Measurements from ENCODE around the gene HUNK.

Gene HUNK

DNA sequence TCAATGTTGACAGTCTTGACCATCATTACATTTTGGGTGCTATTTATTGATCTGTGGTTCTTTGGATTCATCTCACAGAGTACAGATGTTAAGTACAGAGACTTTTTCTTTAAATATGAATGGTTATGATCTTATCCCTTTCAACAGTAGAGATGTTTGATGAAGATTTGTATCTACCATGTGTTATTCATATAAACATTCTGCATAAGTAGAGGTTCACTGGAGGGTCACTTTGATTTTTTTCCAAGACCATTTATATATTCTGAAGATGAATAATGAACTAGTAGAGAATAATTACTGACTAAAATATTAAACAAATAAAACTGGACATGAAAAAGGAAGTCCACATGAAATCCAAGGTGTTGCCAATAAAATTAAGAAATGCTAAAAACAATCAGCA lies 28.6 kb upstream of the HUNK start:
- H3K4me3 ChIP-seq (replicated peaks in 1 of 2; ENCODE audit: low read depth in 2 of 2, low read length in 2 of 2): no peak overlapping the region
- DNase-seq (ENCODE audit: low read depth in 2 of 2): no peak
- TF ChIP-seq, protein P1, sequence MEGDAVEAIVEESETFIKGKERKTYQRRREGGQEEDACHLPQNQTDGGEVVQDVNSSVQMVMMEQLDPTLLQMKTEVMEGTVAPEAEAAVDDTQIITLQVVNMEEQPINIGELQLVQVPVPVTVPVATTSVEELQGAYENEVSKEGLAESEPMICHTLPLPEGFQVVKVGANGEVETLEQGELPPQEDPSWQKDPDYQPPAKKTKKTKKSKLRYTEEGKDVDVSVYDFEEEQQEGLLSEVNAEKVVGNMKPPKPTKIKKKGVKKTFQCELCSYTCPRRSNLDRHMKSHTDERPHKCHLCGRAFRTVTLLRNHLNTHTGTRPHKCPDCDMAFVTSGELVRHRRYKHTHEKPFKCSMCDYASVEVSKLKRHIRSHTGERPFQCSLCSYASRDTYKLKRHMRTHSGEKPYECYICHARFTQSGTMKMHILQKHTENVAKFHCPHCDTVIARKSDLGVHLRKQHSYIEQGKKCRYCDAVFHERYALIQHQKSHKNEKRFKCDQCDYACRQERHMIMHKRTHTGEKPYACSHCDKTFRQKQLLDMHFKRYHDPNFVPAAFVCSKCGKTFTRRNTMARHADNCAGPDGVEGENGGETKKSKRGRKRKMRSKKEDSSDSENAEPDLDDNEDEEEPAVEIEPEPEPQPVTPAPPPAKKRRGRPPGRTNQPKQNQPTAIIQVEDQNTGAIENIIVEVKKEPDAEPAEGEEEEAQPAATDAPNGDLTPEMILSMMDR (IDR thresholded peaks at IDR 0.05; ENCODE audit: low read depth, low read length): no peak

DNA sequence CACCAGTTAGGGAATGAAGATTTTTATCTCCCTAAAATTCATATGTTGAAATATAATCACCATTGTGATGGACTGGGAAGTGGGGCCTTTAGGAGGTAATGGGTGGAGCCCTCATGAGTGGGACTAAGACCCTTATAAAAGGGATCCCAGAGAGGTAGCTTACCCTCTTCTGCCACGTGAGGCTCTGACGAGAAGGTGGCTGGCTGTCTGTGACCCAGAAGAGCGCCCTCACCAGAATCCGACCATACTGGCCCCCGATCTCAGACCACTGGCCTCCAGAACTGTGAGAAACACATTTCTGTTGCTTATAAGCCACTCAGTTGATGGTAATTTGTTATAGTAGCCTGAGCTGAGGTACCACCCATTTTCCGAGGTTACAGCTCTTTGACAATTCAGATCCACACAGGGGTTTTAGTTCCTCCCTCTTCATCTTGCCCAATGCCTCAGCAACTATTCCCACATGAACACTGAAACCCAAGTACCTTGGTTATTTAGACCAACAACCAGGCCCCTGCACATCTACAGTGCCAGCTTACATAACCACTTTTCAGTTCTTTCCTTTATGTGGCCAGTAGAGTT lies 27.6 kb upstream of the HUNK start:
- H3K4me3 ChIP-seq (replicated peaks in 1 of 2; ENCODE audit: low read depth in 2 of 2, low read length in 2 of 2): no peak overlapping the region
- TF ChIP-seq, protein P1 (IDR thresholded peaks at IDR 0.05; ENCODE audit: low read depth, low read length): no peak
- DNase-seq (ENCODE audit: low read depth in 2 of 2): no peak

DNA sequence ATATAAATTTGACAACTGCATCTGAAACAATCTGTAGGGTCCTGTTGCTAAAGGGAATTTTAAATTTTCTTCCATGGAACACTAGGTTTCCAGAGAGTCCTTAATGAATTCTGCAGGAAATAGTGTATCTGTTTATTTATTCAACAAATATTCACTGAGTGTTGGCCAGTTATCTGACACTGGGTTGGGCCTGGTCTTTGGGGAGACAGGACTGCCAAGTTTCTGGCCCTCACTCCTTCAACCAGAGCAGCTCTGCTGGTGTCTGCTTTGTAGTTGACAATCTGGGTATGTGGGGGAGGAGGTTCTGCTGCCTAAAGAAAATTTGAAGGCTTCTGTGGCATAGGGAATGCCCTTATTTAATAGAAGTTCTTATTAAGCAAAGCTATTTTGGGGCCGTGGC lies 26.1 kb upstream of the HUNK start:
- no peak for DNase-seq (ENCODE audit: low read depth in 2 of 2)
- TF ChIP-seq, protein P1 (IDR thresholded peaks at IDR 0.05; ENCODE audit: low read depth, low read length): no peak
- no peak overlapping the region for H3K4me3 ChIP-seq (replicated peaks in 1 of 2; ENCODE audit: low read depth in 2 of 2, low read length in 2 of 2)

DNA sequence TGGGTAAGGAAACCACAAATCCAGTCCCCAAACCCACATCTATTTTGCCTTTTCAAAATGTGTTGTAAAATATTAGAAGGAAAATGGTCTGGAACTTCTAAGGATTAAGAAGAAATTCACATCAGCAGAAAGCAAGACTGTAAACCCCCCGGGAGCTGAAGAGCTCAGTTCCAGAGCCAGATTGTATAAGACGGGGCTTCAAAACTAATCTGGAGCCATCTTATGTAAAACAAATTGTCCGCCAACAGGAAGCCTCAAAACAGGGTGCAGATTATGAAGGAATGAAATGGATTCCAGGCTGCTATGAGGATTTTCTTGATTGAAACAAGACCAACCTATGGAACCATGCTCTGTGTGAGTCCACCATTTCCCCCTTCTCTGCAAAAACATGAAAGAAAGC lies 25.1 kb upstream of the HUNK start:
- DNase-seq (ENCODE audit: low read depth in 2 of 2): no peak
- H3K4me3 ChIP-seq (replicated peaks in 1 of 2; ENCODE audit: low read depth in 2 of 2, low read length in 2 of 2): no peak overlapping the region
- TF ChIP-seq, protein P1 (IDR thresholded peaks at IDR 0.05; ENCODE audit: low read depth, low read length): no peak

DNA sequence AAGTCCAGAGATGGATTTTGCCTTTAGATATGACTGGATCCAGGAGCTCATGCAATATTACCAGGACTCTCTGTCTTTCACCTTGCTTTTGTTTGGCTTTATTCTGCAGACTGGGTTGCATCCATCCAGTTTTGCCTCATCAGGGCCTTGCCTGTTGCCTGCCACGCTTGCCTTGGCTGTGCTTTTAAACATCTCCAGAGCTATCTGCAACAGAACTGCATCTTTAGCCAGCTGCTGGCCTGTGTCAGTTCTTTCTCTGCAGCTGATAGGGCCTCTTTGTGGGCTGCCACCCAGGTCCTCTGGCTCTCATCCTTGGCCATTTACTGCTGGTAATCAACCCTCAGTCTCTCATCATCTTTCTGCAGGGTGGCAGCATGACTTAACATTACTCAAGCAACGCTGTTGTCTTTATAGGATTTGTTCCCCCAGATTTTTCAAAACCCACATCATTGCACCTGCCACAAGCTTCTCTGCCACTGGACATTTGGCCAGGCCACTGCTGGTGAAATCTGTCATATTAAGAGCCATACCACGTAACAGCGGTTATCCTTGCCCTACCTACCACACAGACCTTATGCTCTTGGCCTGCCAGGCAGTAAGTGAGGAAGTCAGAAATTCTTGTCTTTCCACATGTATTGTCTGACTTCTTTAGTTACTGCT lies 24.4 kb upstream of the HUNK start:
- H3K4me3 ChIP-seq (replicated peaks in 1 of 2; ENCODE audit: low read depth in 2 of 2, low read length in 2 of 2): no peak overlapping the region
- TF ChIP-seq, protein P1 (IDR thresholded peaks at IDR 0.05; ENCODE audit: low read depth, low read length): no peak
- no peak for DNase-seq (ENCODE audit: low read depth in 2 of 2)

DNA sequence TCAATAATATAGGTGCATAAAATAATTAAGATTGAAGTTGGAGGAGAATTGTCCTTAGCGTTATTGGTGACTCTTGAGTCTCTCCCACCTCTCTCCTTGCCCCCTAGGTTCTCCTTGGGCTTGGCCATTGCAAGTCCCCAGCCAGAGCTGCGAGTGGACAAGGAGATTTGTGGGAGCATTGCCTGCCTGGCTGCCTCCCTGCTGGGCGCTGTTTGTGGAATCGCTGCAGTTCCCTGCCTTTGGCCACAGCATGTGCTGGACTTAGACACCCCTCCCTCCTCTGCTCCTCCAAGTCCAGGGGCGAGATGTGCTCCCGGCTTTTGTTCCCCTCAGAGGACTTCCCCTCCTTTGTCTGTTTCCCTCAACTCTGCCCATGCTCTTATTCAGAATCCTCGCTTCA lies 21.9 kb upstream of the HUNK start:
- TF ChIP-seq, protein P1 (IDR thresholded peaks at IDR 0.05; ENCODE audit: low read depth, low read length): no peak
- no peak for DNase-seq (ENCODE audit: low read depth in 2 of 2)
- H3K4me3 ChIP-seq (replicated peaks in 1 of 2; ENCODE audit: low read depth in 2 of 2, low read length in 2 of 2): no peak overlapping the region

DNA sequence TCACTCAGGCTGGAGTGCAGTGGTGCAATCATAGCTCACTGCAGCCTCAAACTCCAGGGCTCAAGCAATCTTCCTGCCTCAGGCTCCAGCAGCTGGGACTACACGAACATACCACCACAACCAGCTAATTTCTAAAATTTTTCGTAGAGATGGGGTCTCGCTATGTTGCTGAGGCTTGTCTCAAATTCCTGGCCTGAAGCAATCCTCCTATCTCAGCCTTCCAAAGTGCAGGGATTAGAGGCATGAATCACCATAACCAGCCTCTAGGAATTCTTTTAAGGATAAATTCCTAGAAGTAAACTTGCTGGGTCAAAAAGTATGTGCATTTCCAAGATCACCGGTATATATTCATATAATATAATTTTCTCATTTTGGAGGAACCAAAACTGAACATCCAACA lies 17.6 kb upstream of the HUNK start:
- H3K4me3 ChIP-seq (replicated peaks in 1 of 2; ENCODE audit: low read depth in 2 of 2, low read length in 2 of 2): no peak overlapping the region
- no peak for DNase-seq (ENCODE audit: low read depth in 2 of 2)
- TF ChIP-seq, protein P1 (IDR thresholded peaks at IDR 0.05; ENCODE audit: low read depth, low read length): no peak
